CD14-positive monocyte (primary cell): ENCODE results near the gene PFDN4. TPM values are rescaled to one million over a fixed set of nuclear protein-coding genes. Genes with fewer than 3 reads are reported as not detected.

Experiments
- DNase-seq, 3 donors: peaks; one replicate each; pipeline ENCODE4 v3.0.0-alpha.2; 2011 to 2022
- H2AFZ ChIP-seq: 2 replicates; pipeline ENCODE4 v1.6.0; 2012; ENCODE audit warnings: mild to moderate bottlenecking, low read depth, low read length, inconsistent platforms; ENCODE audit not compliant: insufficient read depth, poor library complexity, severe bottlenecking
- H3K27ac ChIP-seq, 2 donors: 1 replicate in 1 of 2; 2 replicates in 1 of 2; pipeline ENCODE4 v1.5.1; 2012 to 2013; ENCODE audit warnings: low read length in 2 of 2, control low read depth in 1 of 2, inconsistent platforms in 1 of 2, low read depth in 1 of 2, mild to moderate bottlenecking in 1 of 2
- H3K27me3 ChIP-seq, 2 donors: one replicate each; pipeline versions ENCODE4 v1.6.0 to v1.6.1; 2011 to 2013; ENCODE audit warnings: low read length in 2 of 2; ENCODE audit not compliant: control insufficient read depth in 2 of 2, insufficient read depth in 2 of 2
- H3K36me3 ChIP-seq, 2 donors: replicated peaks in 1 of 2; 1 replicate in 1 of 2; 2 replicates in 1 of 2; pipeline versions ENCODE4 v1.5.1 to v1.6.1; 2012 to 2013; ENCODE audit warnings: low read length in 2 of 2, control low read depth in 1 of 2, inconsistent platforms in 1 of 2, mild to moderate bottlenecking in 1 of 2; ENCODE audit not compliant: insufficient read depth in 2 of 2, control insufficient read depth in 1 of 2
- H3K4me1 ChIP-seq, 2 donors: 1 replicate in 1 of 2; 2 replicates in 1 of 2; pipeline versions ENCODE4 v1.5.1 to v1.6.1; 2012 to 2013; ENCODE audit warnings: low read length in 2 of 2, control low read depth in 1 of 2, inconsistent platforms in 1 of 2, mild to moderate bottlenecking in 1 of 2, moderate library complexity in 1 of 2; ENCODE audit not compliant: insufficient read depth in 2 of 2, control insufficient read depth in 1 of 2
- H3K4me2 ChIP-seq: replicated peaks from 2 replicates; pipeline ENCODE3; 2012; ENCODE audit warnings: low read length, moderate library complexity, mild to moderate bottlenecking; ENCODE audit not compliant: poor library complexity, severe bottlenecking; ENCODE audit errors: extremely low read depth
- H3K4me3 ChIP-seq, 3 experiments: fragments of 200-600 bp in 1 of 3; sonication (generic) in 1 of 3; replicated peaks in 1 of 3; 1 replicate in 2 of 3; 2 replicates in 1 of 3; pipeline ENCODE4 v1.5.1; 2011 to 2013; ENCODE audit warnings: low read length in 3 of 3, mild to moderate bottlenecking in 3 of 3, control low read depth in 2 of 3, low read depth in 2 of 3, inconsistent platforms in 1 of 3, moderate library complexity in 1 of 3
- H3K79me2 ChIP-seq: 2 replicates; pipeline ENCODE4 v1.6.0; 2012; ENCODE audit warnings: mild to moderate bottlenecking, control low read depth, inconsistent platforms, low read length, moderate library complexity; ENCODE audit not compliant: insufficient read depth
- H3K9ac ChIP-seq: 2 replicates; pipeline ENCODE4 v1.6.0; 2017; ENCODE audit warnings: low read length, mild to moderate bottlenecking; ENCODE audit not compliant: insufficient read depth, poor library complexity, severe bottlenecking
- H3K9me3 ChIP-seq, 2 donors: replicated peaks in 1 of 2; 1 replicate in 1 of 2; 2 replicates in 1 of 2; pipeline versions ENCODE4 v1.5.1 to v1.6.1; 2012 to 2013; ENCODE audit warnings: low read length in 2 of 2, control low read depth in 1 of 2; ENCODE audit not compliant: control insufficient read depth in 1 of 2, insufficient read depth in 1 of 2
- H4K20me1 ChIP-seq: 2 replicates; pipeline ENCODE4 v1.6.0; 2012; ENCODE audit warnings: mild to moderate bottlenecking, low read length, control low read depth, moderate library complexity; ENCODE audit not compliant: insufficient read depth
- H3K27ac Mint-ChIP-seq, 7 donors: one replicate each; pipeline ENCODE4 v1.8.0; 2020; ENCODE audit warnings: mild to moderate bottlenecking in 7 of 7, mixed read lengths in 7 of 7, moderate library complexity in 6 of 7, inconsistent platforms in 2 of 7
- H3K27me3 Mint-ChIP-seq, 3 donors: one replicate each; pipeline ENCODE4 v1.8.0; 2021 to 2022; ENCODE audit warnings: low read depth in 3 of 3, mild to moderate bottlenecking in 3 of 3, mixed read lengths in 3 of 3, moderate library complexity in 3 of 3, inconsistent platforms in 1 of 3
- H3K36me3 Mint-ChIP-seq, 2 donors: one replicate each; pipeline ENCODE4 v1.8.0; 2020; ENCODE audit warnings: mixed read lengths in 2 of 2, inconsistent platforms in 1 of 2, mild to moderate bottlenecking in 1 of 2
- H3K4me1 Mint-ChIP-seq: one replicate; pipeline ENCODE4 v1.8.0; 2020; ENCODE audit warnings: mild to moderate bottlenecking, mixed read lengths
- H3K4me3 Mint-ChIP-seq, 2 donors: one replicate each; pipeline ENCODE4 v1.8.0; 2020; ENCODE audit warnings: mild to moderate bottlenecking in 2 of 2, mixed read lengths in 2 of 2, moderate library complexity in 1 of 2
- H3K9me3 Mint-ChIP-seq, 7 donors: one replicate each; pipeline ENCODE4 v1.8.0; 2020 to 2022; ENCODE audit warnings: mixed read lengths in 7 of 7, mild to moderate bottlenecking in 6 of 7, moderate library complexity in 6 of 7, inconsistent platforms in 2 of 7
- WGBS: methylation state at CpG from one replicate; pipeline ENCODE4 v1.1.5; 2013; ENCODE audit warnings: missing lambda C conversion rate; ENCODE audit not compliant: insufficient coverage; 5-methylcytosine and 5-hydroxymethylcytosine counted together
- intact Hi-C, 2 donors: fragments of 100-400 bp; cut with micrococcal nuclease; formaldehyde crosslinking; loops; one replicate each; pipeline versions ENCODE4 v1.15.0 to v1.15.1; 2023
- polyA plus RNA-seq, 3 donors: library from polyadenylated mRNA; depleted of rRNA in 1 of 3; unstranded in 2 of 3; stranded (reverse) in 1 of 3; fragments of 300-500 nt in 2 of 3; fragments of >200 nt in 1 of 3; fragmentation: Illumina TruSeq in 2 of 3; gene quantifications; 1 replicate in 2 of 3; 2 replicates in 1 of 3; pipeline ENCODE4 v1.2.3, GENCODE V29; 2012 to 2021
- TF ChIP-seq, protein P1 (sequence below): fragments of 200-600 bp; IDR thresholded peaks from one replicate; pipeline ENCODE4 v1.8.0; 2022; ENCODE audit warnings: antibody characterized with exemption, mild to moderate bottlenecking

PFDN4 gene
- polyA plus RNA-seq, 3 donors = 12.6 to 49.0 (median 32.1) TPM

DNA sequence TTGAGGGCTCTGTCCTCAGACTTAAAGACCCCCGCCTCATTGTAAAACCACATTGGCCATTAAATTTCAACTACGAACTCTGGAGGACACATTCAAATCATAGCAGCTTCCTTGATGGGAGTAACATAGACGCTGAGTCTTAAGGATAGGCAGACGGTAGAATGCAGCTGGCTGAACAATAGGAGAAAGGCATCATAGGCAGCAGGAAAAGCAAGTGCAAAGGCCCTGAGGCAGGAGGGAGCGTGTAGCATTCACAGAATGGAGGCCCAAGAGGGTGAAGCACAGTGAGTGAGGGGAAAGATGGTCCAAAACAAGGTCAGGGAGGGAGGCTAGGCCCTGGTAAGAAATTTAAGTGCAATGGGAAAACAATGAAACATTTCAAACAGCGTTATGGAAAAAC is 8.6 kb upstream of the PFDN4 start:
- no peaks in the 10 kb centered on the region for H4K20me1 ChIP-seq
- Mint-ChIP-seq H3K27ac (no peak overlapping the region), H3K27me3 (peaks cover 0 to 3% (median 0%) of the 10 kb centered on the region in 3 donors), H3K4me1 (peaks cover 20% of the 10 kb centered on the region), H3K9me3 (no peaks in the 10 kb centered on the region), H3K36me3 (no peaks in the 10 kb centered on the region), H3K4me3 (no peak overlapping the region)
- DNase-seq = no peak
- no peaks in the 10 kb centered on the region for H3K9me3 ChIP-seq
- TF ChIP-seq, protein P1, sequence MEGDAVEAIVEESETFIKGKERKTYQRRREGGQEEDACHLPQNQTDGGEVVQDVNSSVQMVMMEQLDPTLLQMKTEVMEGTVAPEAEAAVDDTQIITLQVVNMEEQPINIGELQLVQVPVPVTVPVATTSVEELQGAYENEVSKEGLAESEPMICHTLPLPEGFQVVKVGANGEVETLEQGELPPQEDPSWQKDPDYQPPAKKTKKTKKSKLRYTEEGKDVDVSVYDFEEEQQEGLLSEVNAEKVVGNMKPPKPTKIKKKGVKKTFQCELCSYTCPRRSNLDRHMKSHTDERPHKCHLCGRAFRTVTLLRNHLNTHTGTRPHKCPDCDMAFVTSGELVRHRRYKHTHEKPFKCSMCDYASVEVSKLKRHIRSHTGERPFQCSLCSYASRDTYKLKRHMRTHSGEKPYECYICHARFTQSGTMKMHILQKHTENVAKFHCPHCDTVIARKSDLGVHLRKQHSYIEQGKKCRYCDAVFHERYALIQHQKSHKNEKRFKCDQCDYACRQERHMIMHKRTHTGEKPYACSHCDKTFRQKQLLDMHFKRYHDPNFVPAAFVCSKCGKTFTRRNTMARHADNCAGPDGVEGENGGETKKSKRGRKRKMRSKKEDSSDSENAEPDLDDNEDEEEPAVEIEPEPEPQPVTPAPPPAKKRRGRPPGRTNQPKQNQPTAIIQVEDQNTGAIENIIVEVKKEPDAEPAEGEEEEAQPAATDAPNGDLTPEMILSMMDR = no peak
- no peak overlapping the region for H3K4me2 ChIP-seq
- no peak overlapping the region for H3K27ac ChIP-seq
- peaks cover 16% of the 10 kb centered on the region in 2 donors for H3K4me1 ChIP-seq
- no peaks in the 10 kb centered on the region for H3K36me3 ChIP-seq
- WGBS = 86% methylated on average over 3 of the region's 6 CpGs
- no peak overlapping the region for H2AFZ ChIP-seq
- no peak overlapping the region for H3K9ac ChIP-seq
- no peaks in the 10 kb centered on the region for H3K79me2 ChIP-seq
- H3K27me3 ChIP-seq = no peaks in the 10 kb centered on the region
- H3K4me3 ChIP-seq = no peak overlapping the region
- intact Hi-C loops = loop anchor here in 1 of 2 donors (1.0 kb wide), 1 partner anchor 103 kb away; no protein-coding TSS in a partner anchor

DNA sequence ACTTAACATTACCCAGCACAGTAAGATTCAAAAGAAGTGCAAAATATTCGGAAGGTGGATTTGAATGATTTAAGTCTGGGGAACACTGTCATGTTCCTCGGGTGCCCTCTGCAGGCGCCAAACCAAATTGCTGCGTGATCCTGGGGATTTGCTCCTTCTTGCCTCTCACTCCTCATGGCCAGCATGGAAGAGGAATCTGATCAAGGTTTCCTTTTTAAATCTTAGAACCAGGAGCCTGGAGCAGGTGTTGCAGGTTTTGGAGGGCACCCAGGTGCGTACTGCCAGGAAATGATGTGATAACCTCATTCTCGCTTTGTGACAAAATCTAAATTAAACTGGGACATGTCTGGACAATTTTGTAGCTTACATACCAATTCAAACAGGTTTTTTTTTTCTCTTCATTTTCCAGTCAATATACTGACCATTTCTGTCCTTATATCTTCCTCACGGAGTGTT is 8.1 kb upstream of the PFDN4 start:
- whole genome bisulfite sequencing = 0% methylated on average over 3 of the region's 7 CpGs
- Histone ChIP-seq H3K4me2 (no peak overlapping the region), H3K36me3 (no peaks in the 10 kb centered on the region), H4K20me1 (no peaks in the 10 kb centered on the region), H3K9ac (no peak overlapping the region), H3K9me3 (no peaks in the 10 kb centered on the region), H3K4me1 (peaks cover 16% of the 10 kb centered on the region in 2 donors), H3K27me3 (no peaks in the 10 kb centered on the region), H3K79me2 (no peaks in the 10 kb centered on the region), H2AFZ (no peak overlapping the region), H3K27ac (no peak overlapping the region), H3K4me3 (no peak overlapping the region)
- Mint-ChIP-seq H3K4me3 (no peak overlapping the region), H3K36me3 (no peaks in the 10 kb centered on the region), H3K27ac (no peak overlapping the region), H3K27me3 (peaks cover 0 to 3% (median 0%) of the 10 kb centered on the region in 3 donors), H3K4me1 (peaks cover 20% of the 10 kb centered on the region), H3K9me3 (no peaks in the 10 kb centered on the region)
- TF ChIP-seq, protein P1 = peak; percentile 93
- DNase-seq = peak; percentile 49 to 73 (median 64)
- intact Hi-C loops = loop anchor here in 1 of 2 donors (1.0 kb wide), 1 partner anchor 103 kb away; no protein-coding TSS in a partner anchor
